Limb (tissue), 2 donors: ENCODE results near the gene NOD2.

Experiments
- DNase-seq, 2 donors: peaks; one replicate each; pipeline ENCODE4 v3.0.0-alpha.2; 2016; ENCODE audit errors: extremely low spot score in 2 of 2

Gene NOD2

GRCh38 chr16:50741781-50742575, 48.6 kb downstream of the NOD2 start, which contains the start of gene CYLD:
CYLD (plus strand) TSS chr16:50742086; CDS start chr16:50749699, 7,613 bp downstream.
- DNase-seq = peak; percentile 99 to 100

GRCh38 chr16:50742576-50743200, 49.3 kb downstream of the NOD2 start:
- no peak for DNase-seq

GRCh38 chr16:50743581-50744225, 50.3 kb downstream of the NOD2 start:
- DNase-seq = no peak

- no peak for DNase-seq
Measured at GRCh38 chr16:50744881-50745280, 51.5 kb downstream of the NOD2 start.

GRCh38 chr16:50745940-50746339, 52.5 kb downstream of the NOD2 start:
- no peak for DNase-seq

- peak in 1 of 2 donors; percentile 21 for DNase-seq
Measured at GRCh38 chr16:50747207-50747956, 54.0 kb downstream of the NOD2 start.

- no peak for DNase-seq
Measured at GRCh38 chr16:50751528-50751927, 58.1 kb downstream of the NOD2 start.

- DNase-seq = no peak
Measured at GRCh38 chr16:50752471-50753235, 59.2 kb downstream of the NOD2 start.

- DNase-seq = no peak
Measured at GRCh38 chr16:50756473-50756872, 63.1 kb downstream of the NOD2 start.

GRCh38 chr16:50761267-50761666, 67.9 kb downstream of the NOD2 start:
- DNase-seq = no peak

- no peak for DNase-seq
Measured at GRCh38 chr16:50762241-50762640, 68.8 kb downstream of the NOD2 start.

GRCh38 chr16:50763211-50763610, 69.8 kb downstream of the NOD2 start:
- no peak for DNase-seq

- no peak for DNase-seq
Measured at GRCh38 chr16:50765260-50765659, 71.9 kb downstream of the NOD2 start.

GRCh38 chr16:50765861-50766260, 72.5 kb downstream of the NOD2 start:
- no peak for DNase-seq

- DNase-seq = no peak
Measured at GRCh38 chr16:50767197-50767596, 73.8 kb downstream of the NOD2 start.

- DNase-seq = no peak
Measured at GRCh38 chr16:50771366-50771765, 78.0 kb downstream of the NOD2 start.

- no peak for DNase-seq
Measured at GRCh38 chr16:50774405-50774804, 81.0 kb downstream of the NOD2 start.

GRCh38 chr16:50774960-50775359, 81.6 kb downstream of the NOD2 start:
- no peak for DNase-seq

- DNase-seq = no peak
Measured at GRCh38 chr16:50776037-50776436, 82.6 kb downstream of the NOD2 start.

- no peak for DNase-seq
Measured at GRCh38 chr16:50778284-50779163, 85.1 kb downstream of the NOD2 start.
